ENCODE results near the gene EFCAB12. TPM values are rescaled to one million over a fixed set of nuclear protein-coding genes. Genes with fewer than 3 reads are reported as not detected.

EFCAB12 gene
- total and polyA plus RNA-seq, 2 of the 8 experiments (the other 6 are each of a cell fraction or from before 2014, with no cell fraction given) = 0.60 to 0.99 TPM

- Histone ChIP-seq H3K14ac (ENCODE audit: insufficient read length) (no peak overlapping the region), H3K79me2 (ENCODE audit: control insufficient read depth in 1 of 2, insufficient read depth in 2 of 2, low read length in 2 of 2) (peaks cover 0 to 33% of the 10 kb centered on the region in 2 experiments; a peak in 3 of 4 replicates), H2BK120ac (replicated peaks; ENCODE audit: low read depth, low read length) (no peak overlapping the region), H3K27ac (ENCODE audit: low read depth, low read length) (no peak overlapping the region), H4K8ac (ENCODE audit: extremely low read depth, insufficient read depth, low read length) (no peak overlapping the region), H2AK5ac (ENCODE audit: low read depth, low read length) (no peak overlapping the region), H3K23ac (ENCODE audit: insufficient read length) (no peak overlapping the region), H3K4me2 (ENCODE audit: insufficient read depth in 1 of 2, low read depth in 2 of 2, low read length in 2 of 2) (peak overlapping the region; percentile 6 to 68; a peak in 1 of 4 replicates), H4K5ac (ENCODE audit: insufficient read length, low read depth, low read length) (no peak overlapping the region), H3K56ac (replicated peaks; ENCODE audit: insufficient read length, low read depth, low read length) (no peak overlapping the region), H3K27me3 (replicated peaks in 1 of 4; ENCODE audit: control insufficient read depth in 3 of 4, extremely low read depth in 1 of 4, insufficient read depth in 3 of 4, low read length in 3 of 4) (no peaks in the 10 kb centered on the region), H2BK5ac (ENCODE audit: low read depth, low read length) (no peak overlapping the region), H2BK20ac (ENCODE audit: low read length) (no peak overlapping the region), H2BK12ac (ENCODE audit: low read depth, low read length) (no peak overlapping the region), H3K9me3 (ENCODE audit: insufficient read depth in 2 of 2, low read depth in 1 of 2, low read length in 1 of 2) (no peaks in the 10 kb centered on the region), H2BK15ac (ENCODE audit: low read length) (no peak overlapping the region), H4K20me1 (replicated peaks in 1 of 2; ENCODE audit: control insufficient read depth in 1 of 2, insufficient read depth in 2 of 2, low read length in 2 of 2) (no peaks in the 10 kb centered on the region), H4K91ac (replicated peaks; ENCODE audit: insufficient read length, low read length) (no peak overlapping the region), H3K79me1 (ENCODE audit: low read depth, low read length) (peaks cover 2% of the 10 kb centered on the region; the same call in 1 of the 2 replicates), H3K9ac (replicated peaks in 1 of 4; ENCODE audit: extremely low read depth in 1 of 4, low read depth in 3 of 4, low read length in 3 of 4) (no peak overlapping the region), H3K23me2 (ENCODE audit: low read depth, low read length) (peaks cover 1% of the 10 kb centered on the region; the same call in 1 of the 2 replicates), H3K4me3 (ENCODE audit: extremely low read depth in 1 of 4, insufficient read depth in 2 of 4, low read depth in 3 of 4, low read length in 4 of 4) (no peak overlapping the region), H3K4me1 (replicated peaks in 1 of 4; ENCODE audit: control insufficient read depth in 3 of 4, insufficient read depth in 4 of 4, low read length in 3 of 4) (peaks cover 0 to 8% (median 4%) of the 10 kb centered on the region in 4 experiments; a peak in 5 of 7 replicates), H3K36me3 (ENCODE audit: control insufficient read depth in 2 of 4, insufficient read depth in 4 of 4, low read length in 3 of 4) (peaks cover 0 to 12% (median 9%) of the 10 kb centered on the region in 4 experiments; a peak in 6 of 8 replicates), H3K18ac (ENCODE audit: extremely low read depth, low read length) (no peak overlapping the region), H2AFZ (ENCODE audit: low read length) (no peak overlapping the region), H3K4ac (replicated peaks; ENCODE audit: insufficient read length, low read depth, low read length) (no peak overlapping the region)
- 77% methylated on average over 4 of the region's 4 CpGs; no CpG with 5 or more reads in 1 of the 2 experiments for WGBS, 2 experiments (ENCODE audit: extremely low coverage in 1 of 2, insufficient coverage in 1 of 2, insufficient read length in 1 of 2, insufficient replicate concordance in 2 of 2, low coverage in 1 of 2, low lambda C conversion rate in 2 of 2, missing lambda C conversion rate in 1 of 2)
- FAIRE-seq = no peak
- ChIA-PET POLR2A (ENCODE audit: partially characterized antibody) (interaction anchor here (2.3 to 4.1 kb wide), 2 partner anchors 12 to 126 kb away, joined by 11 to 61 read pairs; partner anchors contain the start of gene EFCAB12), CTCF (ENCODE audit: partially characterized antibody) (interaction anchor here (0.6 to 1.5 kb wide), 5 partner anchors 9 to 161 kb away, joined by 3 to 4 read pairs (median 3); no protein-coding TSS in a partner anchor)
- no peak for DNase-seq (ENCODE audit: low read depth in 1 of 2, low spot score in 2 of 2)
- no peak for TF ChIP-seq CHD2 (IDR thresholded peaks at IDR 0.05; ENCODE audit: low read length)
- no peak for TF ChIP-seq KDM1A (IDR thresholded peaks at IDR 0.05; ENCODE audit: borderline replicate concordance, low read length)
- TF ChIP-seq TAF7 (optimal IDR thresholded peaks at IDR 0.05; ENCODE audit: borderline replicate concordance, low read depth, low read length) = no peak
- TF ChIP-seq MAX (IDR thresholded peaks at IDR 0.05) = no peak
- TF ChIP-seq BACH1 (IDR thresholded peaks at IDR 0.05; ENCODE audit: low read length) = no peak
- no peak for TF ChIP-seq RFX5 (IDR thresholded peaks at IDR 0.05; ENCODE audit: borderline replicate concordance, low read depth, low read length)
- no peak for TF ChIP-seq ASH2L (IDR thresholded peaks at IDR 0.05; ENCODE audit: low read length)
- TF ChIP-seq NANOG (IDR thresholded peaks at IDR 0.05; ENCODE audit: insufficient read depth, low read depth, low read length, poor library complexity, severe bottlenecking) = no peak
- no peak for TF ChIP-seq BRCA1 (IDR thresholded peaks at IDR 0.05; ENCODE audit: low read depth, low read length)
- no peak for TF ChIP-seq JUND (IDR thresholded peaks at IDR 0.05; ENCODE audit: low read length)
- TF ChIP-seq SP1 (IDR thresholded peaks at IDR 0.05; ENCODE audit: low read depth, low read length) = no peak
- TF ChIP-seq SUZ12 (IDR thresholded peaks at IDR 0.05; ENCODE audit: low read length) = no peak
- TF ChIP-seq FOSL1 (IDR thresholded peaks at IDR 0.05; ENCODE audit: insufficient read depth, low read depth, low read length) = no peak
- TF ChIP-seq GTF2F1 (IDR thresholded peaks at IDR 0.05; ENCODE audit: borderline replicate concordance, low read depth, low read length) = no peak
- TF ChIP-seq CEBPB (IDR thresholded peaks at IDR 0.05; ENCODE audit: low read depth, low read length) = no peak
These were observed 13.3 kb upstream of the EFCAB12 start for GRCh38 chr3:129441782-129442181.

Measured in H1 (cell line).